ENCODE data around the gene P2RY8.

GRCh38 chrX:1527457-1527856 is 9.5 kb downstream of the P2RY8 start:
- TF ChIP-seq YY1 (IDR thresholded peaks at IDR 0.05; ENCODE audit: low read depth) (no peak), CEBPB (IDR thresholded peaks at IDR 0.05) (no peak), EGR1 (IDR thresholded peaks at IDR 0.05) (no peak), EP300 (IDR thresholded peaks at IDR 0.05; ENCODE audit: borderline replicate concordance) (no peak)

Measured in Ishikawa (cell line).